Tibial nerve (tissue), 4 donors: ENCODE measurements around the gene TENM3.

ENCODE experiments used
- CTCF ChIP-seq, 5 experiments: fragments of 200-600 bp in 3 of 5; fragments of 450-650 bp in 2 of 5; sonication (generic) in 3 of 5; IDR thresholded peaks; one replicate each; pipeline ENCODE4 v1.5.1; 2016 to 2019; ENCODE audit warnings: antibody characterized with exemption in 5 of 5, mild to moderate bottlenecking in 3 of 5, moderate library complexity in 2 of 5
- EP300 ChIP-seq, 2 donors: sonication (generic); formaldehyde crosslinking; IDR thresholded peaks; one replicate each; pipeline ENCODE4 v1.6.1; 2017; ENCODE audit warnings: antibody characterized with exemption in 2 of 2, mild to moderate bottlenecking in 1 of 2

GRCh38 chr4:182640932-182641331, 397.7 kb downstream of the TENM3 start:
- TF ChIP-seq EP300 (IDR thresholded peaks at IDR 0.05) = no peak
- no peak for TF ChIP-seq CTCF (IDR thresholded peaks at IDR 0.05)
